NB4 (cell line): ENCODE results near the gene TACC2.

Experiments
- CTCF ChIP-seq: IDR thresholded peaks from one replicate; pipeline ENCODE4 v1.5.1; 2012; ENCODE audit warnings: low read depth, low read length
- POLR2A ChIP-seq: IDR thresholded peaks from 2 replicates; pipeline ENCODE4 v1.6.1; 2011; ENCODE audit warnings: mild to moderate bottlenecking; ENCODE audit not compliant: insufficient read length; ENCODE audit errors: extremely low read depth

DNA sequence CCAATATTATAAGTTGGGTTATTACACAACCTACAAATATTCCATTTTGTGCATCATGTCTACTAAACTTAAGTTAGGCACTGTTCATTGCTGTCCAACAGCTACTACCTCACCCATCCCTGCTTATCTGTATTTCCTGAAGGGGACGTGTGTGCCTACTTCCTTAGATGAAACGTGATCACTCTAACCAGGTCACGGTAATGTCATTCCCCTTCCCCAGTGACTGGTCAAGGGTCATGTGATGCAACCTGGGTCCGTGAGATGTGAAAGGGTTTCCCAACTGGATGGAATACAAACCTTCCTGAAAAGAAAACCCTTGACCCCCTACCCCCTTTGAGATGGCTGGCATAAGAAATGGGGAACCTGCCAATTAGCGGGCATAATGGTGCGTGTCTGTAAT lies 12.4 kb upstream of the TACC2 start:
- TF ChIP-seq CTCF (no peak), POLR2A (no peak)
